Right cardiac atrium (tissue), 5 donors: Measurements from ENCODE around the gene KCNG2. TPM values are rescaled to one million over a fixed set of nuclear protein-coding genes. Genes with fewer than 3 reads are reported as not detected.
A peak's percentile ranks its signal among the peaks of the same experiment; 100 is the strongest.

Source experiments
- ATAC-seq, 2 donors: fragments of 200-7000 bp; cut with Tn5 transposase; one replicate each; pipeline versions ENCODE4 v1.8.0 to v1.9.1; 2020; ENCODE audit warnings: moderate library complexity in 2 of 2, mild to moderate bottlenecking in 1 of 2
- DNase-seq, 3 donors: peaks; one replicate each; pipeline ENCODE4 v3.0.0-alpha.2; 2020
- H3K27ac ChIP-seq: one replicate; pipeline ENCODE4 v1.5.1; 2013; ENCODE audit warnings: mild to moderate bottlenecking, low read length, control low read depth, moderate library complexity
- H3K27me3 ChIP-seq: one replicate; pipeline ENCODE4 v1.6.1; 2013; ENCODE audit not compliant: control insufficient read depth, insufficient read depth
- H3K4me1 ChIP-seq: one replicate; pipeline ENCODE4 v1.6.1; 2013; ENCODE audit warnings: low read length; ENCODE audit not compliant: control insufficient read depth, insufficient read depth
- H3K4me3 ChIP-seq: one replicate; pipeline ENCODE4 v1.5.1; 2013; ENCODE audit warnings: low read length, control low read depth
- H3K9me3 ChIP-seq: one replicate; pipeline ENCODE4 v1.6.1; 2013; ENCODE audit warnings: low read length; ENCODE audit not compliant: control insufficient read depth
- WGBS: extraction: QIAGEN DNeasy Blood & Tissue Kit; methylation state at CpG from one replicate; pipeline ENCODE4 v1.1.7; 2013; 5-methylcytosine and 5-hydroxymethylcytosine counted together
- intact Hi-C, 4 donors: fragments of 100-400 bp; cut with DNase I; formaldehyde crosslinking; loops; one replicate each; pipeline versions ENCODE4 v1.11.0 to v1.14.0; 2022 to 2023
- polyA plus RNA-seq: library from polyadenylated mRNA; stranded (reverse); fragments of 200-250 nt; gene quantifications from one replicate; pipeline ENCODE4 v1.2.3, GENCODE V29; 2013
- total RNA-seq, 4 donors: library from RNA; stranded (reverse); fragmentation: NEBNext Ultra II Directional; extraction: Animal tissue kit (Norgen Biotek cat#: 25700); gene quantifications; one replicate each; pipeline ENCODE4 v1.2.1, GENCODE V29; 2021
- donor health status: healthy with polysubstance abuse.
- donor health status: DM: no; HTN: yes; CAD: no.
- donor health status: DM: no; HTN: no; CAD: no.
- donor health status: DM: no; HTN: yes; CAD: no; lungs with severe emphysema.
- donor health status: DM: yes; HTN: yes; CAD: no.

The KCNG2 gene
- total and polyA plus RNA-seq, 5 donors = 0.15 to 0.37 TPM; not detected in 3

- peak in 1 of 2 donors; percentile 45 for ATAC-seq
- Histone ChIP-seq H3K4me1 (no peaks in the 10 kb centered on the region), H3K27me3 (no peaks in the 10 kb centered on the region), H3K27ac (no peak overlapping the region), H3K4me3 (no peak overlapping the region), H3K9me3 (no peaks in the 10 kb centered on the region)
- WGBS = 91% methylated on average over 25 of the region's 25 CpGs
- intact Hi-C loops = no loop called here
- DNase-seq = peak in 1 of 3 donors; percentile 26
Observed at GRCh38 chr18:79884963-79885728, 87.4 kb downstream of the KCNG2 start.

- ATAC-seq (no peak), DNase-seq (peak in 1 of 3 donors; percentile 53)
- H3K4me1 ChIP-seq = no peaks in the 10 kb centered on the region
- H3K4me3 ChIP-seq = no peak overlapping the region
- intact Hi-C loops = no loop called here
- WGBS = 93% methylated on average over 30 of the region's 30 CpGs
- no peaks in the 10 kb centered on the region for H3K27me3 ChIP-seq
- no peak overlapping the region for H3K27ac ChIP-seq
- no peaks in the 10 kb centered on the region for H3K9me3 ChIP-seq
Observed at GRCh38 chr18:79887181-79888000, 89.7 kb downstream of the KCNG2 start.

DNA sequence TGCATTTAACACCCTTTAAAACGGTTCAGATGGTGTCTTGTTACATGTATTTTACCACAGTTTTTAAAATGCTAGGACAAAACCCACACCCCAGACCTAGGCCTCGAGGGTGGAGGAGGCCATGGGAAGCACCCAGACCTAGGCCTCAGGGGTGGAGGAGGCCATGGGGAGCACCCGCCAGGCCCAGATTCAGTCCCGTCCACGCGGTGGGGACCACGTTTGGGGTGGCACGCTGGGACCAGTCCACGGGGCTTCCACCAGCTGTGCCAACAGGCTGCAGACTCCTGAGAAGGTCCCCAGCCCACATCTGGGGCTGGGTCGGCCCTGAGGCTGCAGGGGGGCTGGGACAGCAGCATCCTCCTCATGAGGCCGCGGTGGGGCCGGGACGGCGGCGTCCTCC lies 90.3 kb downstream of the KCNG2 start:
- H3K9me3 ChIP-seq = no peaks in the 10 kb centered on the region
- DNase-seq (peak in 1 of 3 donors; percentile 35), ATAC-seq (no peak)
- no peak overlapping the region for H3K27ac ChIP-seq
- H3K4me3 ChIP-seq = no peak overlapping the region
- no peaks in the 10 kb centered on the region for H3K27me3 ChIP-seq
- H3K4me1 ChIP-seq = no peaks in the 10 kb centered on the region
- WGBS = 89% methylated on average over 16 of the region's 16 CpGs
- intact Hi-C loops = no loop called here

GRCh38 chr18:79889569-79889968 lies 91.8 kb downstream of the KCNG2 start:
- H3K27ac ChIP-seq = no peak overlapping the region
- ATAC-seq (no peak), DNase-seq (no peak)
- no peaks in the 10 kb centered on the region for H3K9me3 ChIP-seq
- no peaks in the 10 kb centered on the region for H3K27me3 ChIP-seq
- no peaks in the 10 kb centered on the region for H3K4me1 ChIP-seq
- intact Hi-C loops = no loop called here
- WGBS = 90% methylated on average over 14 of the region's 14 CpGs
- H3K4me3 ChIP-seq = no peak overlapping the region

- H3K27me3 ChIP-seq = no peaks in the 10 kb centered on the region
- no peak for DNase-seq
- no peak overlapping the region for H3K27ac ChIP-seq
- intact Hi-C loops = no loop called here
- 82% methylated on average over 5 of the region's 5 CpGs for WGBS
- no peak overlapping the region for H3K4me3 ChIP-seq
- no peaks in the 10 kb centered on the region for H3K9me3 ChIP-seq
- H3K4me1 ChIP-seq = no peaks in the 10 kb centered on the region
- ATAC-seq = no peak
Observed at GRCh38 chr18:79890674-79891073, 92.9 kb downstream of the KCNG2 start.

GRCh38 chr18:79896738-79897137 lies 99.0 kb downstream of the KCNG2 start:
- 78% methylated on average over 3 of the region's 3 CpGs for WGBS

DNA sequence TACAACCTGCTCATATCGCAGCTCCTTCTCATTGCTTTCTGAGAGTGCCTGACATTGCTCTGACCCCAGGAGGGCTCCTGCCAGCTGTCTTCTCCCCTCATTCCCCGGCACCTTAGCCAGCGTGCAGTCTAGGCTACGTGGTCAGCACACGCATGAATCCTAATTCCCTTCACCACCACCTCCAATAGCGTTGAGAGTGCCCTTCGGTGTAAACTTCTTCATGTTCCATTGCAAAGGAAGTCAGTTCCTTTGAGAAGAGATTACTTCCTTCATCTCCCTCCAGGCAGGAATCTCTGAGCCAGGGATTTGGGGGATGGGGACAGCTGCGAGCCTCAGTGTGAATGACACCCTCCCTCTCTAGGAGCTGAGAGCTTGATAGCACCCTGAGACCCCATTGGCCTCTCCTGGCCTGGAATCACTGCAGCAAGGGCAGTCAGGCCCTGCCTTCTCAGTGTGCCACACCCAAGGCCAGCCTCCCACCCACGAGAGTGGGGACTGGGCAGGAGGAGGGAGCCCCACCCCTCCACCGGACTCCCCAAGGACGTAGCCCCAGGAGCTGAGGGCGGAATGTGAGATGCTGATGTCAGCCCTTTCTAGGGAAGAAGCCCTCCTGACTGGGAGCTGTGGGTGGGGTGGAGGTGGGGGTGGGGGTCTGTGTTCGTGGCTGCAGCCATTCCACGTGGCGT lies 100.3 kb downstream of the KCNG2 start:
- ATAC-seq (peak in 1 of 2 donors; percentile 7), DNase-seq (peak in 1 of 3 donors; percentile 3)
- intact Hi-C loops = no loop called here
- Histone ChIP-seq H3K27ac (no peak overlapping the region), H3K4me3 (no peak overlapping the region), H3K27me3 (no peaks in the 10 kb centered on the region), H3K4me1 (no peaks in the 10 kb centered on the region), H3K9me3 (no peaks in the 10 kb centered on the region)
- WGBS = 96% methylated on average over 15 of the region's 15 CpGs

More at GRCh38 chr18:79896738-79897137, 99.0 kb downstream of the KCNG2 start:
- no peaks in the 10 kb centered on the region for H3K9me3 ChIP-seq
- ATAC-seq (no peak), DNase-seq (no peak)
- H3K4me1 ChIP-seq = no peaks in the 10 kb centered on the region
- H3K27ac ChIP-seq = no peak overlapping the region
- intact Hi-C loops = no loop called here
- no peaks in the 10 kb centered on the region for H3K27me3 ChIP-seq
- H3K4me3 ChIP-seq = no peak overlapping the region

DNA sequence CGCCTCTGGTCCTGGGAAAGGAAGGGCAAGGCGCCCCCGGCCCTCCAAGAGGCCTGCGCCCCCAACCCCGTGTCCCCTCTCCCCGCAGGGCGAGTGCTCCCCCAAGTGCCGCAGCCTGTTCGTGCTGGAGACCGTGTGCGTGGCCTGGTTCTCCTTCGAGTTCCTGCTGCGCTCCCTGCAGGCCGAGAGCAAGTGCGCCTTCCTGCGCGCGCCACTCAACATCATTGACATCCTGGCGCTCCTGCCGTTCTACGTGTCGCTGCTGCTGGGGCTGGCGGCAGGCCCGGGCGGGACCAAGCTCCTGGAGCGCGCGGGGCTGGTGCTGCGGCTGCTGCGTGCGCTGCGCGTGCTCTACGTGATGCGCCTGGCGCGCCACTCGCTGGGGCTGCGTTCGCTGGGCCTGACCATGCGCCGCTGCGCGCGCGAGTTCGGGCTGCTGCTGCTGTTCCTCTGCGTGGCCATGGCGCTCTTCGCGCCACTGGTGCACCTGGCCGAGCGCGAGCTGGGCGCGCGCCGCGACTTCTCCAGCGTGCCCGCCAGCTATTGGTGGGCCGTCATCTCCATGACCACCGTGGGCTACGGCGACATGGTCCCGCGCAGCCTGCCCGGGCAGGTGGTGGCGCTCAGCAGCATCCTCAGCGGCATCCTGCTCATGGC lies 101.3 kb downstream of the KCNG2 start:
- H3K4me1 ChIP-seq = no peaks in the 10 kb centered on the region
- WGBS = 75% methylated on average over 70 of the region's 70 CpGs
- H3K9me3 ChIP-seq = no peaks in the 10 kb centered on the region
- intact Hi-C loops = no loop called here
- DNase-seq (peak in 2 of 3 donors; percentile 4 to 54), ATAC-seq (peak; percentile 4 to 10)
- no peaks in the 10 kb centered on the region for H3K27me3 ChIP-seq
- H3K4me3 ChIP-seq = no peak overlapping the region
- H3K27ac ChIP-seq = no peak overlapping the region

DNA sequence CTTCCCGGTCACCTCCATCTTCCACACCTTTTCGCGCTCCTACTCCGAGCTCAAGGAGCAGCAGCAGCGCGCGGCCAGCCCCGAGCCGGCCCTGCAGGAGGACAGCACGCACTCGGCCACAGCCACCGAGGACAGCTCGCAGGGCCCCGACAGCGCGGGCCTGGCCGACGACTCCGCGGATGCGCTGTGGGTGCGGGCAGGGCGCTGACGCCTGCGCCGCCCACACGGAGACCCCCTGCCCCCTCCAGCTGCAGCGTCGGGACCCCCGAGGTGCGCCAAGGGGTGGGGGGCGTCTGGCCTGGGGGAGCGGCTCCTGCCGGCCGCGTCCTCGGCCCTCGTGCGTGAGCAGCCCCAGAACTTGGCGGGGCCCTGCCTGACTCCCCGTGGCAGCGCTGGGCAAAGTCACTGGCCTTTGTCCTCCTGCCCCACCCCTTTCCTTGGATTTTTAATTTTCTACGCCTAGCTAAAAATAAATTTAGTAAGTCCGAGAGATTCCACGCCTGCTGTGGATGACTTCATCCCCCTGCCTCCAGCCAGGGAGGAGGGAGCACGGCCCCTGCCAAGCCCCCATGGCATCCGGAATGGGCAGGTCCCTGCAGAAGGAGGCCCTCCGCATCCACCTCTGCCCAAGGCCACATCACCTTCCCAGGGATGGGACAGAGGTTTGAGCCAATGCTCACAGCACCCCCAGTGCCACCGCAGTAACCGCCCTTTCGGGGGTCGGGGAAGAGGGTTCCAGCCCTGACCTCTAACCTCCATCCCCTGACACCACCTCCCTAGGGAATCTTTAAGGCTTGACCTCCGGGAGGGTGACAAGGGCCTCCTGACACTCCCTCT lies 102.1 kb downstream of the KCNG2 start:
- WGBS = 81% methylated on average over 53 of the region's 53 CpGs
- DNase-seq = peak in 1 of 3 donors; percentile 54

More for the DNA sequence above, 102.1 kb downstream of the KCNG2 start:
- H3K27me3 ChIP-seq = no peaks in the 10 kb centered on the region
- H3K4me1 ChIP-seq = no peaks in the 10 kb centered on the region
- H3K9me3 ChIP-seq = no peaks in the 10 kb centered on the region
- peak; percentile 6 to 15 for ATAC-seq
- intact Hi-C loops = no loop called here
- no peak overlapping the region for H3K4me3 ChIP-seq
- H3K27ac ChIP-seq = no peak overlapping the region
